B cell (primary cell): ENCODE data around the gene FAM43A. TPM values are rescaled to one million over a fixed set of nuclear protein-coding genes. Genes with fewer than 3 reads are reported as not detected.

Experiments used
- ATAC-seq: fragments of 200-7000 bp; cut with Tn5 transposase; one replicate; pipeline ENCODE4 v1.10.0; 2021; ENCODE audit warnings: low read depth, mild to moderate bottlenecking, moderate number of reproducible peaks, moderate library complexity
- CTCF ChIA-PET: fragments of 350-600 bp; sonication (Branson Sonifier 250); formaldehyde crosslinking; loops from one replicate; lab custom pipeline; 2021; ENCODE audit warnings: antibody characterized with exemption, inconsistent platforms; lab: Charles Lee
- POLR2A ChIA-PET: fragments of 350-600 bp; sonication (Branson Sonifier 250); formaldehyde crosslinking; loops from one replicate; lab custom pipeline; 2021; ENCODE audit warnings: antibody characterized with exemption; lab: Charles Lee
- DNase-seq: peaks from one replicate; pipeline ENCODE4 v3.0.0; 2013
- H2AFZ ChIP-seq: 2 replicates; pipeline ENCODE4 v1.6.1; 2012; ENCODE audit warnings: mild to moderate bottlenecking, low read depth, low read length; ENCODE audit not compliant: insufficient read depth, poor library complexity, severe bottlenecking
- H3K27ac ChIP-seq, 2 donors: 1 replicate in 1 of 2; 2 replicates in 1 of 2; pipeline ENCODE4 v1.5.1; 2012 to 2013; ENCODE audit warnings: low read length in 2 of 2, mild to moderate bottlenecking in 2 of 2, moderate library complexity in 1 of 2
- H3K27me3 ChIP-seq, 4 experiments: fragments of 200-600 bp in 1 of 4; sonication (generic) in 1 of 4; replicated peaks in 1 of 4; 1 replicate in 2 of 4; 2 replicates in 2 of 4; pipeline versions ENCODE4 v1.6.1 to v1.7.0; 2013 to 2016; ENCODE audit warnings: low read length in 3 of 4, mild to moderate bottlenecking in 2 of 4, mixed read lengths in 1 of 4, moderate library complexity in 1 of 4; ENCODE audit not compliant: insufficient read depth in 4 of 4, control insufficient read depth in 3 of 4; ENCODE audit errors: control extremely low read depth in 1 of 4
- H3K36me3 ChIP-seq, 2 experiments: replicated peaks in 1 of 2; 1 replicate in 1 of 2; 2 replicates in 1 of 2; pipeline versions ENCODE4 v1.6.1 to v1.7.1; 2013; ENCODE audit warnings: low read length in 1 of 2; ENCODE audit not compliant: insufficient read depth in 2 of 2, control insufficient read depth in 1 of 2; ENCODE audit errors: control extremely low read depth in 1 of 2, extremely low read depth in 1 of 2
- H3K4me1 ChIP-seq, 2 donors: fragments of 200-600 bp in 1 of 2; sonication (generic) in 1 of 2; 1 replicate in 1 of 2; 2 replicates in 1 of 2; pipeline versions ENCODE4 v1.5.1 to v1.6.1; 2013 to 2017; ENCODE audit warnings: low read length in 2 of 2; ENCODE audit not compliant: control insufficient read depth in 2 of 2, insufficient read depth in 2 of 2
- H3K4me2 ChIP-seq: replicated peaks from 2 replicates; pipeline ENCODE3; 2012; ENCODE audit warnings: mild to moderate bottlenecking, low read depth, low read length; ENCODE audit not compliant: poor library complexity, severe bottlenecking
- H3K4me3 ChIP-seq, 5 experiments: fragments of 200-600 bp in 1 of 5; sonication (generic) in 1 of 5; 1 replicate in 3 of 5; 2 replicates in 2 of 5; pipeline versions ENCODE4 v1.5.1 to v1.7.0; 2011 to 2016; ENCODE audit warnings: low read length in 4 of 5, mild to moderate bottlenecking in 4 of 5, low read depth in 2 of 5, control low read depth in 1 of 5, moderate library complexity in 1 of 5; ENCODE audit not compliant: insufficient read depth in 1 of 5; ENCODE audit errors: control extremely low read depth in 1 of 5, extremely low read depth in 1 of 5
- H3K79me2 ChIP-seq: fragments of 200-600 bp; sonication (generic); one replicate; pipeline ENCODE4 v1.6.0; 2016; ENCODE audit warnings: low read length; ENCODE audit not compliant: control insufficient read depth, insufficient read depth
- H3K9ac ChIP-seq: fragments of 200-600 bp; sonication (generic); 2 replicates; pipeline ENCODE4 v1.6.1; 2017; ENCODE audit warnings: mild to moderate bottlenecking, low read length, moderate library complexity
- H3K9me3 ChIP-seq, 3 donors: one replicate each; pipeline versions ENCODE4 v1.6.1 to v1.7.1; 2013; ENCODE audit warnings: low read length in 2 of 3; ENCODE audit not compliant: control insufficient read depth in 2 of 3, insufficient read depth in 1 of 3; ENCODE audit errors: control extremely low read depth in 1 of 3
- H4K20me1 ChIP-seq: 2 replicates; pipeline ENCODE4 v1.6.0; 2012; ENCODE audit warnings: mild to moderate bottlenecking, low read length; ENCODE audit not compliant: insufficient read depth, control insufficient read depth, poor library complexity, severe bottlenecking
- H3K27ac Mint-ChIP-seq: one replicate; pipeline ENCODE4 v1.8.0; 2021; ENCODE audit warnings: mixed read lengths
- H3K27me3 Mint-ChIP-seq: one replicate; pipeline ENCODE4 v1.8.0; 2021; ENCODE audit warnings: mixed read lengths
- H3K4me1 Mint-ChIP-seq: one replicate; pipeline ENCODE4 v1.8.0; 2021; ENCODE audit warnings: mixed read lengths
- H3K4me3 Mint-ChIP-seq: one replicate; pipeline ENCODE4 v1.8.0; 2021; ENCODE audit warnings: mixed read lengths
- H3K9me3 Mint-ChIP-seq: one replicate; pipeline ENCODE4 v1.8.0; 2022; ENCODE audit warnings: mixed read lengths; ENCODE audit not compliant: insufficient read depth
- CTCF ChIP-seq: fragments of 200-600 bp; IDR thresholded peaks from one replicate; pipeline ENCODE4 v1.8.0; 2022; ENCODE audit warnings: antibody characterized with exemption, mild to moderate bottlenecking
- EZH2 ChIP-seq: IDR thresholded peaks from 2 replicates; pipeline ENCODE4 v1.6.1; 2012; ENCODE audit warnings: borderline replicate concordance, low read depth, mild to moderate bottlenecking, moderate library complexity, low read length; ENCODE audit not compliant: insufficient read depth, poor library complexity, severe bottlenecking
- WGBS: methylation state at CpG from one replicate; pipeline ENCODE4 v1.1.5; 2013; ENCODE audit warnings: missing lambda C conversion rate; ENCODE audit not compliant: insufficient coverage; 5-methylcytosine and 5-hydroxymethylcytosine counted together
- intact Hi-C: fragments of 100-400 bp; cut with micrococcal nuclease; formaldehyde crosslinking; loops from one replicate; pipeline ENCODE4 v1.10.0; 2022
- polyA plus RNA-seq: library from polyadenylated mRNA; depleted of rRNA; stranded (reverse); fragments of >200 nt; gene quantifications from 2 replicates; pipeline ENCODE4 v1.2.3, GENCODE V29; 2012
- total RNA-seq, 2 donors: library from RNA; stranded (reverse); fragments of 120-200 nt in 1 of 2; gene quantifications; 1 replicate in 1 of 2; 2 replicates in 1 of 2; pipeline versions ENCODE4 v1.2.3 to v1.2.4, GENCODE V29; 2013 to 2022

Gene FAM43A
- total and polyA plus RNA-seq, 2 donors (not counting 1 experiment from before 2014, with no cell fraction given), result 17.1 to 78.6 TPM

- no peak overlapping the region for H2AFZ ChIP-seq
- no peaks in the 10 kb centered on the region for H3K9me3 Mint-ChIP-seq
- no peak overlapping the region for H3K27ac ChIP-seq
- H3K4me3 Mint-ChIP-seq, result no peak overlapping the region
- no peak overlapping the region for H3K9ac ChIP-seq
- intact Hi-C loops, result no loop called here
- CTCF ChIA-PET, result interaction anchor here (0.7 kb wide), 1 partner anchor 38 kb away, joined by 8 read pairs; no protein-coding TSS in a partner anchor
- POLR2A ChIA-PET, result interaction anchor here (0.6 kb wide), 1 partner anchor 504 kb away, joined by 5 read pairs; no protein-coding TSS in a partner anchor
- no peaks in the 10 kb centered on the region for H4K20me1 ChIP-seq
- peaks cover 7 to 53% of the 10 kb centered on the region in 2 experiments for H3K36me3 ChIP-seq
- no peak overlapping the region for H3K27ac Mint-ChIP-seq
- TF ChIP-seq EZH2, result no peak
- TF ChIP-seq CTCF, result no peak
- no peaks in the 10 kb centered on the region for H3K27me3 ChIP-seq
- ATAC-seq (no peak), DNase-seq (no peak)
- no peaks in the 10 kb centered on the region for H3K79me2 ChIP-seq
- H3K4me3 ChIP-seq, result no peak overlapping the region
- H3K4me1 ChIP-seq, result peaks cover 0 to 10% of the 10 kb centered on the region in 2 donors
- no peaks in the 10 kb centered on the region for H3K9me3 ChIP-seq
- no peaks in the 10 kb centered on the region for H3K27me3 Mint-ChIP-seq
- H3K4me1 Mint-ChIP-seq, result peaks cover 15% of the 10 kb centered on the region
- WGBS, result no CpG with 5 or more reads among the region's 2 CpGs
- no peak overlapping the region for H3K4me2 ChIP-seq
These were observed 42.9 kb upstream of the FAM43A start for GRCh38 chr3:194642769-194643168.

- Histone ChIP-seq H2AFZ (no peak overlapping the region), H4K20me1 (no peaks in the 10 kb centered on the region), H3K4me1 (peaks cover 0 to 10% of the 10 kb centered on the region in 2 donors), H3K9me3 (no peaks in the 10 kb centered on the region), H3K36me3 (peaks cover 1 to 77% of the 10 kb centered on the region in 2 experiments), H3K9ac (no peak overlapping the region), H3K27ac (no peak overlapping the region), H3K79me2 (no peaks in the 10 kb centered on the region), H3K27me3 (no peaks in the 10 kb centered on the region), H3K4me3 (no peak overlapping the region), H3K4me2 (no peak overlapping the region)
- H3K4me3 Mint-ChIP-seq, result no peak overlapping the region
- no peak overlapping the region for H3K27ac Mint-ChIP-seq
- no CpG with 5 or more reads among the region's 3 CpGs for WGBS
- H3K9me3 Mint-ChIP-seq, result no peaks in the 10 kb centered on the region
- intact Hi-C loops, result no loop called here
- ChIA-PET POLR2A (no interaction called here), CTCF (no interaction called here)
- ATAC-seq, result no peak
- DNase-seq, result no peak
- peaks cover 13% of the 10 kb centered on the region for H3K4me1 Mint-ChIP-seq
- TF ChIP-seq EZH2 (no peak), CTCF (no peak)
- no peaks in the 10 kb centered on the region for H3K27me3 Mint-ChIP-seq
These were observed 37.9 kb upstream of the FAM43A start for GRCh38 chr3:194647747-194648146.
